COLO668 (cell line): ENCODE results near the gene GMDS.
"Not testable (repeated sequence)": the region's sequence is repeated elsewhere in the genome, so short reads cannot be mapped to it uniquely, and the experiment has no call there.

Source experiments
- DNase-seq: peaks from one replicate; lab custom pipeline; 2025; ENCODE audit not compliant: unreplicated experiment; lab: John Stamatoyannopoulos, UW

Gene GMDS

GRCh38 chr6:1870251-1870650, 375.2 kb downstream of the GMDS start:
- DNase-seq: no peak

GRCh38 chr6:1869769-1870168, 375.6 kb downstream of the GMDS start:
- no peak for DNase-seq

- no peak for DNase-seq
Observed at GRCh38 chr6:1869308-1869707, 376.1 kb downstream of the GMDS start.

- no peak for DNase-seq
Observed at GRCh38 chr6:1868561-1869261, 376.7 kb downstream of the GMDS start.

- no peak for DNase-seq
Observed at GRCh38 chr6:1867197-1867596, 378.2 kb downstream of the GMDS start.

GRCh38 chr6:1865585-1865984, 379.8 kb downstream of the GMDS start:
- no peak for DNase-seq

- DNase-seq: peak; percentile 30
Observed at GRCh38 chr6:1864496-1864895, 380.9 kb downstream of the GMDS start.

- no peak for DNase-seq
Observed at GRCh38 chr6:1862411-1862810, 383.0 kb downstream of the GMDS start.

- no peak for DNase-seq
Observed at GRCh38 chr6:1860756-1861348, 384.6 kb downstream of the GMDS start.

GRCh38 chr6:1858859-1859258, 386.5 kb downstream of the GMDS start:
- DNase-seq: no peak

GRCh38 chr6:1858196-1858595, 387.2 kb downstream of the GMDS start:
- no peak for DNase-seq

GRCh38 chr6:1856381-1856780, 389.0 kb downstream of the GMDS start:
- peak; percentile 66 for DNase-seq

- DNase-seq: no peak
Observed at GRCh38 chr6:1855890-1856289, 389.5 kb downstream of the GMDS start.

GRCh38 chr6:1854296-1854695, 391.1 kb downstream of the GMDS start:
- DNase-seq: no peak

GRCh38 chr6:1853761-1854160, 391.6 kb downstream of the GMDS start:
- no peak for DNase-seq

- DNase-seq: no peak
Observed at GRCh38 chr6:1851681-1852456, 393.5 kb downstream of the GMDS start.

- DNase-seq: no peak
Observed at GRCh38 chr6:1850840-1851157, 394.6 kb downstream of the GMDS start.

GRCh38 chr6:1850121-1850839, 395.1 kb downstream of the GMDS start:
- DNase-seq: no peak

GRCh38 chr6:1849691-1850090, 395.7 kb downstream of the GMDS start:
- no peak for DNase-seq

GRCh38 chr6:1848752-1849151, 396.7 kb downstream of the GMDS start:
- no peak for DNase-seq

- no peak for DNase-seq
Observed at GRCh38 chr6:1846611-1847010, 398.8 kb downstream of the GMDS start.

GRCh38 chr6:1845543-1845942, 399.9 kb downstream of the GMDS start:
- not testable (repeated sequence) for DNase-seq
